Measurements from ENCODE around the gene NR0B1.

- TF ChIP-seq, protein P1, sequence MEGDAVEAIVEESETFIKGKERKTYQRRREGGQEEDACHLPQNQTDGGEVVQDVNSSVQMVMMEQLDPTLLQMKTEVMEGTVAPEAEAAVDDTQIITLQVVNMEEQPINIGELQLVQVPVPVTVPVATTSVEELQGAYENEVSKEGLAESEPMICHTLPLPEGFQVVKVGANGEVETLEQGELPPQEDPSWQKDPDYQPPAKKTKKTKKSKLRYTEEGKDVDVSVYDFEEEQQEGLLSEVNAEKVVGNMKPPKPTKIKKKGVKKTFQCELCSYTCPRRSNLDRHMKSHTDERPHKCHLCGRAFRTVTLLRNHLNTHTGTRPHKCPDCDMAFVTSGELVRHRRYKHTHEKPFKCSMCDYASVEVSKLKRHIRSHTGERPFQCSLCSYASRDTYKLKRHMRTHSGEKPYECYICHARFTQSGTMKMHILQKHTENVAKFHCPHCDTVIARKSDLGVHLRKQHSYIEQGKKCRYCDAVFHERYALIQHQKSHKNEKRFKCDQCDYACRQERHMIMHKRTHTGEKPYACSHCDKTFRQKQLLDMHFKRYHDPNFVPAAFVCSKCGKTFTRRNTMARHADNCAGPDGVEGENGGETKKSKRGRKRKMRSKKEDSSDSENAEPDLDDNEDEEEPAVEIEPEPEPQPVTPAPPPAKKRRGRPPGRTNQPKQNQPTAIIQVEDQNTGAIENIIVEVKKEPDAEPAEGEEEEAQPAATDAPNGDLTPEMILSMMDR (IDR thresholded peaks at IDR 0.05; ENCODE audit: low read depth, low read length), result no peak
- TF ChIP-seq, protein P2, sequence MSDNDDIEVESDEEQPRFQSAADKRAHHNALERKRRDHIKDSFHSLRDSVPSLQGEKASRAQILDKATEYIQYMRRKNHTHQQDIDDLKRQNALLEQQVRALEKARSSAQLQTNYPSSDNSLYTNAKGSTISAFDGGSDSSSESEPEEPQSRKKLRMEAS (IDR thresholded peaks at IDR 0.05; ENCODE audit: low read depth, low read length), result no peak
- no peak for TF ChIP-seq POLR2A (IDR thresholded peaks at IDR 0.05; ENCODE audit: extremely low read depth, insufficient read length)
Observed at GRCh38 chrX:30308263-30309138, 689 bp downstream of the NR0B1 start.
